ENCODE measurements around the gene ZBTB42.
A peak's percentile ranks its signal among the peaks of the same experiment; 100 is the strongest.

ZBTB42 gene

DNA sequence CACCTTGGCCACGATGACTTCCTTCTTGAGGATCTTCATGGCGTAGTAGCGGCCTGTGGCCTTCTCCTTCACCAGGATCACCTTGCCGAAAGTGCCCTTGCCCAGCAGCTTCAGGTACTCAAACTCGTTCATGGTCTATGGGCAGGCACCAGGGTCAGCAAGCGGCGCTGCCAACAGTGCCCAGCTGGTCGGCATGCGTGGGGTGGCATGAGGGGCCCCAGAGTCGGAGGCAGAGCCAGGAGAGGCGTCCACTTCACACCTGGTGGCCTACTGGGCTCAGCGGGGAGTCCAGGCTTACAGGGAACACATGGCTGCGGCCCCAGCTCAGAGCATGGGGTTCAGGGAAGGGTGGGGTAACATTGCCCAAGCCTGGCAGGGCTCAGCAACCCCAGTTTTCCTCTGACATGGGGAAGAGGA, 25.8 kb upstream of the ZBTB42 start:
- H3K4me3 ChIP-seq (ENCODE audit: low read length) = no peak overlapping the region
- no peak for DNase-seq (ENCODE audit: low read depth)
- TF ChIP-seq, protein P1, sequence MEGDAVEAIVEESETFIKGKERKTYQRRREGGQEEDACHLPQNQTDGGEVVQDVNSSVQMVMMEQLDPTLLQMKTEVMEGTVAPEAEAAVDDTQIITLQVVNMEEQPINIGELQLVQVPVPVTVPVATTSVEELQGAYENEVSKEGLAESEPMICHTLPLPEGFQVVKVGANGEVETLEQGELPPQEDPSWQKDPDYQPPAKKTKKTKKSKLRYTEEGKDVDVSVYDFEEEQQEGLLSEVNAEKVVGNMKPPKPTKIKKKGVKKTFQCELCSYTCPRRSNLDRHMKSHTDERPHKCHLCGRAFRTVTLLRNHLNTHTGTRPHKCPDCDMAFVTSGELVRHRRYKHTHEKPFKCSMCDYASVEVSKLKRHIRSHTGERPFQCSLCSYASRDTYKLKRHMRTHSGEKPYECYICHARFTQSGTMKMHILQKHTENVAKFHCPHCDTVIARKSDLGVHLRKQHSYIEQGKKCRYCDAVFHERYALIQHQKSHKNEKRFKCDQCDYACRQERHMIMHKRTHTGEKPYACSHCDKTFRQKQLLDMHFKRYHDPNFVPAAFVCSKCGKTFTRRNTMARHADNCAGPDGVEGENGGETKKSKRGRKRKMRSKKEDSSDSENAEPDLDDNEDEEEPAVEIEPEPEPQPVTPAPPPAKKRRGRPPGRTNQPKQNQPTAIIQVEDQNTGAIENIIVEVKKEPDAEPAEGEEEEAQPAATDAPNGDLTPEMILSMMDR (conservative IDR thresholded peaks at IDR 0.05; ENCODE audit: low read depth, low read length) = no peak

DNA sequence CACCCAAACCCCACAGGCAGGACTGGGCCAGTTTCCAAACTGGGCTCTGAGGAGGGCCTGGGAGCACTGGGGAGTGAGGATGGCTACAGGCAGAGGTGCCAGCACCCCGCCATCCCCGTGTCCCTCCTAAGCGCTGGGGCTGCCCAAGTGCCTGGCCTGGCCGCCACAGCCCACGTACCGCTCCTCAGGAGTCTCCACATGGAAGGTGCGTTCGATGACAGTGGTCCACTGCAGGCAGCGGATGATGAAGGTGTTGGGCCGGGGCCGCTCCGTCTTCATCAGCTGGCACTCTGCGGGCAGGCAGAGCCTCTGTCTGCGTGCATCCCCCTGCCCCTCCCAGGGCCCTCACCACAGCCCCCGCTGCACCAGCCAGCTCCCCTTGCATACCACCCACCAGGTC, 24.4 kb upstream of the ZBTB42 start:
- no peak overlapping the region for H3K4me3 ChIP-seq (ENCODE audit: low read length)
- TF ChIP-seq, protein P1 (conservative IDR thresholded peaks at IDR 0.05; ENCODE audit: low read depth, low read length) = no peak
- no peak for DNase-seq (ENCODE audit: low read depth)

DNA sequence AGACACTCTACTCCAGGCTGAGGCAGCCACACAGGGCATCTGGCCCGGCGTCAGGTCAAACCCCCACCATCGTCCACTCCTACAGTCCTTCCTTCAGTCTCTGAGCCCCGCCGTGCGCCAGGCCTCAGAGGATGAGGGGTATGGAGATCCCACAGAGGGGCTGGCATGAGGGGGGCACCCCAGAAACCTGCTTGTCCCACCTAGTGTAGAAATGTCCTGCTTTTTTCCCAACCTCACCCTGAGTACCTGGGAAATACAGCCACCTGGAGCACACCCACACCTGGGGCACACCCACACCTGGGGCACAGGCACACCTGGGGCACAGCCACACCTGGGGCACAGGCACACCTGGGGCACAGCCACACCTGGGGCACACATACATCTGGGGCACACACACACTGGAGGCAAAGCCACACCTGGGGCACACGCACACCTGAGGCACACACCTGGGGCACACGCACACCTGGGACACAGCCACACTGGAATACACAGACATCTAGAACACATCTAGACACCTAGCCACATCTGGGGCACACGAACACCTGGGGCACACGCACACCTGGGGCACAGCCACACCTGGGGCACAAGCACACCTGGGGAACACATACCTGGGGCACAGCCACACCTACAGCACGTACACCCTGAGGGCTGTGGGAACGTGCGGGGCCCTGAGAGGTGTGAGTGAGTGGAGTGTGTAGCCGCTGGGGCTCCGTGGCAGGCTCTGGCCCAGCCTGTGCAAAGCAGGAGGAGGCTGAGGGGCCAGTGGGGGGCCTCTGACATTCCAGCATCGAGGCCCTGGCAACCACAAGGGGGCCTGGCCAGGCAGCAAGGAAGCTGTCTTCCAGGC, 23.7 kb upstream of the ZBTB42 start:
- H3K4me3 ChIP-seq (ENCODE audit: low read length) = no peak overlapping the region
- no peak for DNase-seq (ENCODE audit: low read depth)
- TF ChIP-seq, protein P1 (conservative IDR thresholded peaks at IDR 0.05; ENCODE audit: low read depth, low read length) = peak; percentile 12

DNA sequence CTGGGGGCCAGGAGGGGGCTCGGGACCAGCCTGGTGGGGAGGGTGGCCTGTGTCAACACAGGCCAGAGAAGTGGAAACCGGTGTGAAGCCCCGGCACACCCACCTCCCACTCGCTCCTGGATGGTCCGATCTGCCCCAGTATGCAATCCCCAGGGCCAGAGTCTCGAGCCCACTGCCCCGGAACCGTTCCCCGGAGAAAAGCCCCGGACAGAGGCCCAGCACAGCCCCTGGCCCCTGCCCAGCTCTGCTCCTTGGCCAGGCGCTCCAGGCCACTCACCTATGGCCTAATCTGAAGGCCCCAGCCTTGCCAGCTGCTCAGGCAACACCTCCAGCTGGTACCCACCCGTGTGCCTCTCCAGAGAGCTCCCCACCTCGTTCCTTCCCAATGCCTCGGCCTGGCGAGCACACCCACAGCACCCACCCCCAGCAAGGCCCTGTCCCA, 23.1 kb upstream of the ZBTB42 start:
- H3K4me3 ChIP-seq (ENCODE audit: low read length) = no peak overlapping the region
- TF ChIP-seq, protein P1 (conservative IDR thresholded peaks at IDR 0.05; ENCODE audit: low read depth, low read length) = no peak
- DNase-seq (ENCODE audit: low read depth) = no peak

DNA sequence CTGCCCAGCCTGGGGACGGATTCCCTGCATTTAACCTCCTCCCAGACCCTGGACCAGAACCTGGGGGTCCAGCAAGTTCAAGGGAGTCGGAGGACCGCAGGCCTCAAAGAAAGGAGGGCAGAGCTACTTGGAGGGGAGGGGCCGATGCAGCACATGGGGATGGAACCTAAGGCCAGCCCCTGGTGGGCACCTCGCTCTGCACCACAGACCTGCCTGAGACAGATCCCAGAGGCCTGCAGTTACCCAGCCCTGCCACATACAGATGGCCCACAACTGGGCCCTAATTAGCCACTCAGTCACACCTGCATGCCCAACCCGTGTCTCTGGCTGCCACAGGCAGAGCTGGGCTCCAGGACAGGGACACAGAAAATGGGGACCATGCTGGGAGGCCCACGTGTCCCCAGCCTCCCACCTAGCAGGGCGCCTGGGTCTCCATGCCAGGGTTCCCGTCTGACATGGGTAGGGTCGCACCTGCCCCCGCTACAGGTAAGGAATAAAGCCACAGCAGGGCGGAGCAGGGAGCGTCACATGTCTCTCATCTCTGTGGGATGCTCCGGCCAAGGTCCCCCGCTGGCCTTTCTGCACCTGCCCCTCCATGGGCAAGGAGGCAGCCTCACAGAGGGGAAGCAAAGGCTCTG, 22.1 kb upstream of the ZBTB42 start:
- TF ChIP-seq, protein P1 (conservative IDR thresholded peaks at IDR 0.05; ENCODE audit: low read depth, low read length) = no peak
- H3K4me3 ChIP-seq (ENCODE audit: low read length) = no peak overlapping the region
- DNase-seq (ENCODE audit: low read depth) = no peak

DNA sequence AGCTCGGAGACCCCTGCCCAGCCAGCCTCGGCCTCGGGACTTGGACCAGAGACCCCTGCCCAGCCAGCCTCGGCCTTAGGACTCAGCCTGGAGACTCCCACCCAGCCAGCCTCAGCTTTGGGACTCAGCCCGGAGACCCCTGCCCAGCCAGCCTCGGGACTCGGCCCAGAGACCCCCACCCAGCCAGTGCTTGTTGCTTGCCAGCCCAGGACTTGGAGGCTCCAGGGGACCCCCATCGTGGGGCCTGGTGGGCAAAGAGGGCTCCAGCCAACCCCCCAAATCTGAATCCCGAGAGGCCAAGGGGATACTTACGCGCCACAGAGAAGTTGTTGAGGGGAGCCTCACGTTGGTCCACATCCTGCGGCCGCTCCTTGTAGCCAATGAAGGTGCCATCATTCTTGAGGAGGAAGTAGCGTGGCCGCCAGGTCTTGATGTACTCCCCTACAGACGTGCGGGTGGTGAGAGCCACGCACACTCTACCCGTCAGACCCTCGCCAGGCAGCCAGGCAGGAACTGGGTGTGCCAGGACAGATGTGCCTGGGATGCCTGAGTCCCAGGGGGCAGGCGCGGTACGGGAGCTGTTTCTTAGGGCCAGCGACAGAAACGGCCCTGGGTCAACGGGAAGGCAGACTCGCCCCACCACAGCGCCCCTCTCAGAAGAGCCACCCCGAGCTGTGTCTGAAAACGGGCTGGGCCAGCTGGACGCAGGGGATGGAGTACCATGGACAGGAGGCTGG, 21.0 kb upstream of the ZBTB42 start:
- no peak overlapping the region for H3K4me3 ChIP-seq (ENCODE audit: low read length)
- no peak for DNase-seq (ENCODE audit: low read depth)
- TF ChIP-seq, protein P1 (conservative IDR thresholded peaks at IDR 0.05; ENCODE audit: low read depth, low read length) = no peak
